ENCODE results near the gene RBM19.

Gene RBM19

DNA sequence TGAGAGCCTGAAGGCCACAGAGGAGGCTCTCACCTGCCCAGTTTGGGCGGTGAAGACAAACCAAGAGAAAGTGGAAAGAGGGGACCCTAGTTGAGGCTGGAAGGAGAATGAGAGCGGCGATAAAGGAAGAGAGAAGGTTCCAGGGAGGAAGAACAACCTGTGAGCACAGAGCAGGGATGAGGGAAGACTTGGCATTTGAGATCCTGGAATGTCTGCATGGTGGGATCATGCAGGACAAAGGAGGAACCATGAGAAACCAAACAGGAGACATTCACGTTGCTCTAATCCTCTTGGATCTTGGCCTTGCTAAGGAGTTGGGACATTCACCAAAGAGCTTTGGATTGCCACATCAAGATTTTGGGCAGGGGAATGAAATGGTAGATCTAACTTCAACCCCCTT lies 22.9 kb upstream of the RBM19 start:
- no peak for DNase-seq

DNA sequence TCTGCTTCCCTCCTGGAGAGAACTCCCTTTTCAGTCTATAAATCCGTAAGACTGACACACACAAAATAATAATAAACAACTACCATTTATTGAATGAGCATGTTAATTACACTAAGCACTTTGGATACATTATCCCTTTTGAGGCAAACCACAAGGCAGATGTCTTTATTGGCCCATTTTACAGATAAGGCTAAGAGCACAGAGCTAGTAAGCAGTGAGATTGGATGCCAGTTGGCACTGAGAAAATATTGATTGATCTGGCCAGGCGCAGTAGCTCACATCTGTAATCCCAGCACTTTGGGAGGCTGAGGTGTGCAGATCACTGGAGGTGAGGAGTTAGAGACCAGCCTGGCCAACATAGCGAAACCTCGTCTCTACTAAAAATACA lies 21.9 kb upstream of the RBM19 start:
- no peak for DNase-seq

DNA sequence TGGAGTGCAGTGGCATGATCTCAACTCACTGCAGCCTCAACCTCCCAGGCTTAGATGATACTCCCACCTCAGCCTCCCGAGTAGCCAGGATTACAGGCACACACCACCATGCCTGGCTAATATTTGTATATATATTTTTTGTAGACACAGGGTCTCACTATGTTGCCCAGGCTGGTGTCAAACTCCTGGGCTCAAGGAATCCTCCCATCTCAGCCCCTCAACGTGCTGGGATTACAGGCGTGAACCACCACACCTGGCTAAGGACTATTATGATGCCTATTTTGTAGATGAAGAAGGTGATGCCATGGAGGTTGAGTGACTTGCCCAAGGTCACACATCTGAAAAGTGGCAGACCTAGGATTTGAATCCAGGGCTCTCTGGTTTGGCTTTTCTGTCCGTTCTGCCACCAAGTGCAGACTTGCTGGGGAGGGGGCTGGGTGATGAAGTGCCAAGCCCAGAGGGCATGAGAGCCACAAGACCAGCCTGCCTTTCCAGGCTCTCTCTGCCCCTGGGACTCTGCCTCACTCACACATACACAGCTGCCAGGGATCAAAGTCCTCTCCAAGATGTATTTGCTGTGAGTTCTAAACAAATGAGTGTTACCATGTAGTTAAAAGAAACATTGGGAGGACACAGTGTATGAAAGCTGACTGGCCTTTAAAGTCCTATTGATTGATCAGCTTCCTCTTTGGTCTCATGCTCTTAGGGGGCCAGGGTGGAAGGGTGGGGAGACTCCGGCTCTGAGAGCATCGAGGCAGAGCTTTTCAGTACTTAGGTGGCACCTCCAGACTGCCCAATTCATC lies 21.3 kb upstream of the RBM19 start:
- no peak for DNase-seq

DNA sequence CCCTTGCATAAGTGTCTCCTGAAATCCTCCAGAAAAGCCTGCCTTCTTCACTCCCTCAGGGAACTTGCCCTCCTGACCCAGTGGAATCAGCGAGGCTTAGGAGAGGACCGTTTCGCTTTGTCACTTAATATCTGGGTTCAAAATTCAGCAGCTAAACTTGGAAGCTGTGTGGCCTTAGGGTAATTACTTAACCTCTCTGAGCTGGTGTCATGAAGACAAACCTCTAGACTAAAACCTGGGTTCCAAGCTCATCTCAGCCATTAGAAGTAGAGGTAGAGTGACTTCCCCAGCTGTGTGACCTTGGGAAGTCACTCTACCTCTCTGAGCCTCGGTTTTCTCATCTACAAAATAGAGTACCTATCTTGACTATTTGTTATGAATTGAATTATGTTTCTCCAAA lies 18.3 kb upstream of the RBM19 start:
- no peak for DNase-seq

DNA sequence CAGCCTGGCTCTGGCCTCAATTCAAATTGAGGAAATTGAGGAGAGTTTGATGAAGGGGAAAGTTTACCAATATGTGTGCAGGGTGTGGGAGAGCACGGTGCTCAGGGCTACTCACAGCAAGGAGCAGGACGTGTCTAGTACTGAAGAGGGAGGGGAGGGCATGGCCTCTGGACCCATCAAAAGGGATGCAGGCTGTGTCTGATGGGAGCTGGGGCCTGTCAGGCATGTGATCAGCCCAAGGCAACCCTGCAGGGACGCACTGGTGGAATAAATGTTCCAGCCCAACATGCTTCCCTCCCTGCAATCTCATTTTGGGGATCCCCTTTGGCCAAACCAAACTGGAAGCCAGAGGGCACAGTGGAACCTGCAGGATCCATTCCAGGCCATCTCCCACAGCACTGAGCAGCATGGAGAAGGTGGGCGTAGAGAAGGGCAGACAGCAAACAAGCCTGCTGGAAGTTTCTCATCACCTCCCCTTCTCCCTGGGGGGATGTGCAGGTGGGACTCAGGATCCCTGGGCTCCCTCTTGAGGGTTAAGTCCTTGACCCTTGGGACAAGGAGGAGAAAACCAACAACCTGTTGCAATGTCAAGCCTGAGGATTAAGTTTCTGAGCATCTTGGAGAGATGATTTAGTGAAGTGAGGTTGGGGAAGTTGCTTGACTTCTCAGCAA lies 17.8 kb upstream of the RBM19 start:
- DNase-seq: no peak

DNA sequence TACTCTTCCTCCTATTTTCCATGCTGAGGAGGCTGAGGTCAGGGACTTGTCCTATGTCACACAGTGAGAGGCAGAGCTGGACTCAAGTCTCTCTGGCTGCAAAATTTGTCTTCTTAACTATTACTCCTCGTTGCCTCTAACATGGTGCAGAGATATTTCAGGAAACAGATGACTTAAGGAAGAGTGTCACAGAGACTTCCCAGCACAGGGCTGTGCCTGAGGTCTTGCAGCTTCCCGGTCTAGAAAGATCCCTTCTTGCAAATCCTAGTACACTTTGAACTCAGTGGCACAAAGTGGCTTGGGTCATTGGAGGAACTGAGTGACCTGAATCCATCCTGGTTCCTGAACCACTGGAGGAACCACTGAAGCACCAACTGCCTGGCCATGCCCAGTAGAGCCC lies 17.1 kb upstream of the RBM19 start:
- DNase-seq: no peak

DNA sequence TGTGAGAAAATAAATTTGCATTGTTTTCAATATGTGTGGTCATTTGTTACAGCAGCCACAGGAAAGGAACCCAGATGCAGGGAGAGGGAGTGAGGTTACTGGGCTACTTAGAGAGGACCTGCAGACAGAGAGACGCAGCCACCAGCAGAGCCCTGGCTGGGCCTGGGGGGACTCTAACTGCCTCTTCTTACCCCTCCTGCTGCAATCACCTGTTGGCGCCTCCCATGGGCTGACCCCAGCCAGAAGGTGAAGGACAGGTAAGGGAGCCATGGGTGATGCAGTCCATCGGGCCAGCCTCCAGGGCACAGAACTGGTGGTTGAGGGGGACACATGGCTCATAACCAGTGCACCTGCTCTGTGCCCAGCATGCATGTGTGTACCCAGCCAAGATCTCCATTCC lies 15.8 kb upstream of the RBM19 start:
- DNase-seq: no peak

DNA sequence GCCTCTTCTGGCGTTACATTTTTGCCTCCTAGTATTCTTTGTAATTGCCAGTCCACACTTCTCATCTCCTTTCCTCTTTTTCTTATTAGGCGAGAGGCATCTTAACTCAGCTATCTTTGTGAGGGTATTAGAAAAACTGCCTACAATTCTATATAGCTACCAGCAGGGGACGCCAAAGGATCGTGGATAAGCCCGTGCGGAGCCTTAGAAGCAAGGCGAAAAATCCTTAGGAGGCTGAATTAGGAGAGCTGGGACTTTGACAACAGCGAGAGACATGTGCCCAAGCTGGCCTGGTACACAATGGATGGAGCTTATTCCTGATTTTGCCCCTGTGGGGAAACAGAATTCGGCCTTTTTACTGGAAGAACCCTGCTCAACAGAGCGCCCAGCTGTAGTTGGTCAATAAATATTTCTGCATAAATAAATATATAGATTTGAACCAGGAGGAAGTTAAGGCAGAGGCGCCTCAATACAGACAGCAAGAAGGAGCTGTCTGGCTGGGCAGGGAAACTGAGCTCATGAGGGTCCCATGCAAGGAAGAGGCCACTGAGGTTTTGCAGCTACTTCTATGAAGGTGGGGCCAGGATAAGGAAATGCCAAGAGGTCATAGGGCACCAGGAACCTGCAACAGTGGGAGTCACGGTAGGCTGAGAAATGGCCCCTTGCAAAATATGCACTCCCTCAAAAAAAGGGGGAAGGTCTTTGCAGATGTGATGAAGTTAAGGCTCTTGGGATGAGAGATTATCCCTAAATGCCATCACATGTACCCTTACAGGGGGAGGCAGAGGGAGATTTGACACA lies 14.6 kb upstream of the RBM19 start:
- peak; percentile 10 for DNase-seq

DNA sequence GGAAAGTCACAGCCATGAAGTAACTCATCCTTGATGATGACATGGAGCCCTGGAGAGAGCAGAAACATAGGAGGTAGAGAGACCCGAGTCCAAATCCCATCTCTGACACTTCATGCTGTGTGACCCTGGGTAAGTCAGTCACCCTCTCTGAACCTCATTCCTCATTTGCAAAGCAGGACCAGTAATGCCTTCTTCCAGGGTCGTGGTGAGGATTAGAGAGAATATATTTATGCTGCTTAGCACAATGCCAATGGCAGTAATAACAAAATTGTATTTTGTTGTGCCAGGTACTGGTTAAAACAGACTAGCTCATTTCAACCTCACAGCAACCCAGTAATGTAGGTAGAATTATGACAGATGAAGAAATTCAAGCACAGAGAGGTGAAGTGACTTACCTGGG lies 13.9 kb upstream of the RBM19 start:
- no peak for DNase-seq

DNA sequence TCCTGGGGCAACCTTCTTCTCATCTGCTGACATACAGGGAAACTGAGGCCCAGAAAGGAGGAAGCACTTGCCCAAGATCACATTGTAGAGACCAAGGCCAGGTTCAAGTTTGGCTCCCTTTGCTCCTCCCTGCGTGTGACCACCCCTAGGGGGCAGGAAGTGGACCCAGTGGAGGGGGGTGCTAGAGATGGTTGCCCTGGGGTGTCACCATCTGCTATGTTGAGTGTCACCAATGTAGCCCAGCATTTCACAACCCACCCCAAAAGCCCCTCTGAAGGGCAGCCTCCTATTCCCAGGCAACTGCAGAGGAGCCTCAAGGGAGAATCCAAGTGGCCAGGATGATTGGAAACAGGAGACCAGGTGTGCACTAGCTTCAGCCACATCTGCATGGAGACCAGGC lies 12.0 kb upstream of the RBM19 start:
- DNase-seq: no peak

DNA sequence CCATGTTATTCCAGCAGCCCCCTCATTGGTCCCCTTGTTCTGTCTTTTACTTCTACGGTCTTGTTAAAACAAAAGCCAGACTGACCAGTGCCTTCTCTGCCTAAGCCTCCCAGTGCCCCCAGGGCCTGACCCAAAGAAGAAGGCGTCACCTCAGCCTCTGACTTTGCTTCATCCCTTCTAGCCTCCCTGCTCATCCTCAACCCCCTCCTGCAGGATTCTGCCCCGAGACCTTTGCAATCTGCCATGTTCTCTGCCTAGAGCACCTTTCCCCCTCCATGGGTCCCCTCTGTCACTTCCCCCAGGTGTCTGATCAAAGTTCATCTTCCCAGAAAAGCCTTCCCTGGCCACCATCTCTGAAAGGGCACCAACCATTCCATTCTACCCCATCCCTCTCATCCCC lies 7.9 kb upstream of the RBM19 start:
- DNase-seq: no peak

DNA sequence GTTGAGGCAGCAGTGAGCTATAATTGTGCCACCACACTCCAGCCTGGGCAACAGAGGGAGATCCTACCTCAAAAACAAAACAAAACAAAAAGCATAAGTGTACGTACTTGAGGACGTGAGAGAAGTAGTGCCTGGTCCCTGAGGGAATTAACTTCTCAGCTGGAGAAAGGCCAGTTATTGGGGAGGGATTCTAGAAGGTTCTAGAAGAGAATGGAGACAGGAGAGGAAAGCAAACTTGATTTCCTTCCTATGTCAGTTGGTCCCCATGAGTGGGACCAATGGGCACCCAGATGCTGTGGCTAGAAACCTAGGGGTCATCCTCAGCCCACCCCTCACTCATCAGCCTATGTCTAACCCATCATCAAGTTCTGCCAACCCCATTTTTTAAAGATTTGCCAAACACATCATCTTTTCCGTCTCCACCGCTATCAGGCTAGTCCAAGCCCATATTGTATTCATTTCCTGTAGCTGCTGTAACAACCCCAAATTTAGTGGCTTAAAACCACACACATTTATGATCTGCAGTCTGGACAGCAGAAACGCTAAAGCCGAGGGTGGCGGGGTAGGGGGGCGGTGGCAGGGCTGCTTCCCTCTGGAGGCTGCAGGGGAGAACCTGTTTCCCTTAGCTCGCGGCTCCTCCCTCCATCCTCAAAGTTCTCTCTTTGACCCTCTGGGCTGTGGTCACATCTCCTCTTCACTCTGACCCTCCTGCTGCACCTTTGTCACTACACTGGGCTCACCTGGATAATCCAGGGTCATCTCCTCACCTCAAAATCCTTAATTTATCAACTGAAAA lies 7.2 kb upstream of the RBM19 start:
- no peak for DNase-seq

DNA sequence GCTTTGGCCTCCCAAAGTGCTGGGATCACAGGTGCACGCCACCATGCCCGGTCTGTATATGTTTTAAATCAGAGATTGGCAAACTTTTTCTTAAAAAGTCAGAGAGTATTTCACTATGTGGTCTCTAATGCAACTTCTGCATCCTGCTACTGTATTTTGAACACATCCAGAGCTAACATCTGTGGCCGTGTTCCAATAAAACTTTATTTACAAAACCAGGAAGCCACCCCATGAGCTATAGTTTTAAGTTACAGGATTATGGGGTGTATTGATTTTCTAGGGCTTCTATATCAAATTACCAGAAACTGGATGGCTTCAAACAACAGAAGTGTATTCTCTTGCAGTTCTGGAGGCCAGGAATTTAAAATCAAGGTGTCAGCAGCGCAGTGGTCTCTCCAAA lies 5.3 kb upstream of the RBM19 start:
- no peak for DNase-seq

DNA sequence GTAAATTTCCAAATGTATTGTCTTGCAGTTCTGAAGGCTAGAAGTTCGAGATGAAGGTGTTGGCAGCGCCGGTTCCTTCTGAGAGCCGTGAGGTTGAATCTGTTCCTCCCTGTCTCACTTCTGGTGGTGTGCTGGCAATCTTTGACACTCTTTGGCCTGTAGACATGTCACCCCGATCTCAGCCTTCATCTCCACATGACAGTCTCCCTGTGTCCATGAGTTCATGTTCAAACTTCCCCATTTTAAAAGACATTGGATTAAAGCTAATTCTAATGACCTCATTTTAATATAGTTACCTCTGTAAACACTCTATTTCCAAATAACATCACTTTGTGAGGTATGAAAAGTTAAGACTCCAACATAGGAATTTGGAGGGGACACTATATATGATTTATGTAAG lies 4.1 kb upstream of the RBM19 start:
- no peak for DNase-seq

DNA sequence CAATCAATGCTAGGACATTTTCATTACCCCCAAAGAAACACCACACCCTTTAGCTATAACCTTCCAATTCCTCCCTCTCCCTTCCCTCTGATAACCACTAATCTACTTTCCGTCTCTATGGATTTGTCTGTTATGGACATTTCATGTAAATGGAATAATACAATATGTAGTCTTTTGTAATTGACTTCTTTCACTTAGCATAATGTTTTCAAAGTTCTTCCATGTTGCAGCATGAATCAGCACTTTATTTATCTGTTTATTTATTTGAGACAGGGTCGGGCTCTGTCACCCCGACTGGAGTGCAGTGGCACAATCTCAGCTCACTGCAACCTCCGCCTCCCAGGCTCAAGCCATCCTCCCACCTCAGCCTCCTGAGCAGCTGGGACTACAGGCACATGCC lies 1.2 kb upstream of the RBM19 start:
- no peak for DNase-seq

DNA sequence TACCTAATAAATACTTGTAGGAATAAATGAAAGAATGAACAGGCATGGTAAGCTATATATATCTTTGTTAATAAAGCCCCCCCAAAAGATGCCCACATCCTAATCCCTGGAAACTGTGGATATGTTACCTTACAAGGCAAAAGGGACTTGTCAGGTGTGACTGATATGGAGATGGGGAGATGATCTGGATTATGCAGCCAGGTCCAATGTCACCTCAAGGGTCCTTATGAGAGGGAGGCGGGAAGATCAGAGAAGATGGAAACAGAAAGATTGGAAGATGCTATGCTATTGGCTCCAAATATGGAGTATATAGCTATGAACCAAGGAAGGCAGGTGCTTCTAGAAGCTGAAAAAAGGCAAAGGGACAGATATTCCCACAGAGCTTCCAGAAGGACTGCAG lies 3.4 kb downstream of the RBM19 start:
- no peak for DNase-seq

DNA sequence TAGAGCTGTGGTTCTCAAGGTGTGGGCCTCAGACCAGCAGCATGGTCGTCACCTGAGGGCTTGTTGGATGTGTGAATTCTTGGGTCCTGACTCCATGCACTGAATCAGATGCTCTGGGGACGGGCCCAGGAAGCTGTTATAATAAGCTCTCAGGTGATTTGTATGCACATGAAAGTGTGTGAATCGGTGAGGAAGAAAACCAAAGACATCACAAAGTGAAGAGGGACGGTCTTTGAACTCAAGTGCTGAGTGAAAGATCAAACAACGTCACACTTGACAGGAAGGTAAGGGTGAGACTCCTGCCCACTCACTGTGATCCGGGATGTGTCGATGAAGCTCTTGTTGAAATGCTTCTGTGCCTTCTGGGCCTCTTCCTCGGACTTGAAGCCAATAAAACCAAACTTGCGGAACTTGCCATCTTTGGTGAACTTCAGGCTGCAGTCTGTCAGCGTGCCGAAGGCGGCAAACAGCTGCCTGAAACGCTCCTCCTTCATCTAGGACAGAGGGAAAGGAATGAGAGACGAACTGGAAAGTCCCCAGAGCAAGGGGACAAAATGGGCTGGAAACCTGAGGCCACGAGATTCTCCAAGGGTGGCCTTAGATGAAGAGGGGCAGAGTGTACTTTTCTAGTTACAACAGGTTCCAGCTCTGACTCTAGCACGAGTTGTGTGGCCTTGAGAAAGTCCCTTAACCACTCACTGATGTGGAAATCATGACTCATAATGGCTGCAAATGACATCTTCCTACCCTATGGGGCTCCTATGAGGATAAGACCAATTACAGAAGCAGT lies 4.0 kb downstream of the RBM19 start:
- no peak for DNase-seq

DNA sequence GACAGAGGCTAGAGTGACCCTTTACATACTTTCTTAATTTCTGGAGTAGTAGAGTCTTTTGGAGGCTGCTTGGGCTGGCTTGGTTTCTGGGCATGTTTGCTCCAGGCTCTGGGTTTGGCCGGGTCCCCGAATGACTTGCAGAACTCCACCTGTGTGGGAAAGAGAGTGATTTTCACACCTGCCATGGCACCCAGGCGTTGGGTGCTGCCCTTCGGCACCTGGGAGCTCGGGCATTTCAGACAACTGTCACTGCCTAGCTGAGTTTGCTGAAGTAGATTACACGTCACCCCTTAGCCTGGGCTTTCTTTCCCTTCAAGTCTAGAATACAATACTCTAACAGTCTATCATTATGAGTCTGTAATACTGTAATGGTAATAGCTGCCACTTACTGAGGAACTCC lies 6.1 kb downstream of the RBM19 start:
- no peak for DNase-seq

DNA sequence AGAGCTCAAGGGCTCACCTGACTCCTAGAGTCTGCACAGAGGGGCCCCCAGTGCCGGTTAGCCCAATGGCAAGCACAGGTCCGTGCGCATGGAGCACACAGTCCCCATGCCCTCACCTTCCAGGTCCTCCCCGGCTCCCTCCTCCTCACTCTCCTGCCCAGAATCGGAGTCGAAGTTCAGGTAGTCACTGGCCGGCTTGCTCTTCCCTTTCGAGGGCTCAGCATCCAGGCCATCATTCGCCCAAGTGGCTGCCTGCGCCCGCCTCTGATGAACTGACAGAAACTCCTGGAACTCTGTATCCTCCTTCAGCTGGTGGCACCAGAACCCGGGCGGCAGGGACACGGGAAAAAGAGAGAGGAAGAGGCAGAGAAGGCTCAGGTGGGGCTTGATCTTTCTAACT lies 7.0 kb downstream of the RBM19 start:
- no peak for DNase-seq

DNA sequence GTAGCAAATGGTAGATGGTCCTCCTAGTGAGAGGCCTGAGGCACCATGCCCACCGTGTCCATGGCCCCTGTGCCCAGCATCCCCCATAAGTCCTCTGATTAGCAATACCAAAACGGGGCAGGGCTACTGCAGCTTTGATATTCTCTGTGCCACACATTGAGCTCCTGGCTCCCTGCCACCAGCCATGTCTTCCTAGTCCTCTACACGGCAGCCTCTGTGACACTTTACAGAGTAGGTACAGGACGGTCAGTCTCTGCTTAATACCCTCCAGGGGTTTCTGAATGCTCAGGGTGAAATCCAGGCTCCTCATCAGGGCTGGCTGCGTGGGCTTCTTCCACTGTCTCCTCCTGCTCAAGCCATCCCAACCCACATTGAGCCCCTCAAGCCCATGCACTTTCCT lies 8.0 kb downstream of the RBM19 start:
- no peak for DNase-seq

DNA sequence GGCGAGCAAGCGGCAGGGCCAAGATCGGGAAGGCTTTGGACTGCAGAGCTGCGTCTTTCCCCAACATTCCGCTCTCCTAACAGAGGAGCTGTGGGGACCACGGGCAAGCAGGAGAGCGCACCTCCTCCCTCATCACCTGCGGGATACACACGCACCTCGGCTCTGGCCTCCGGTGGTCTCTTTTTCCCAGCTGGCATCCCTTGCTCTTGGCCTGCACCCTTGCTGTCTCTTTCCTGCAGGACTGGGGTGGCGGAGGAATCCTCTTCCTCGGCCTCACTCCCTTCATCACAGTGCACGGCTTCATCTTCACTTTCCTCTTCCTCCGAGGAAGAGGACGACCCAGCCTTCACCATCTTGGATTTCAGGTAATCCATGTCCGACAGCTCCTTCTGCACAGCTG lies 8.5 kb downstream of the RBM19 start:
- DNase-seq: no peak
